Calu3 (cell line): ENCODE results near the gene ZFP91. TPM values are rescaled to one million over a fixed set of nuclear protein-coding genes. Genes with fewer than 3 reads are reported as not detected.

Experiments used
- BruUV-seq: library from RNA; stranded (reverse); fragments of 400-500 nt; replicated peaks from 2 replicates; lab custom pipeline; 2021; lab: Mats Ljungman, UMichigan
- CTCF ChIA-PET: fragments of 300-600 bp; sonication (Branson Sonifier 250); formaldehyde crosslinking; loops from one replicate; lab custom pipeline; 2022; ENCODE audit warnings: antibody characterized with exemption; lab: Charles Lee
- DNase-seq: peaks from one replicate; pipeline ENCODE4 v3.0.0; 2022
- H3K27ac Mint-ChIP-seq: one replicate; pipeline ENCODE4 v1.8.0; 2022; ENCODE audit warnings: mixed read lengths; ENCODE audit not compliant: unreplicated experiment
- H3K27me3 Mint-ChIP-seq: one replicate; pipeline ENCODE4 v1.8.0; 2022; ENCODE audit warnings: mixed read lengths; ENCODE audit not compliant: unreplicated experiment
- H3K36me3 Mint-ChIP-seq: one replicate; pipeline ENCODE4 v1.8.0; 2022; ENCODE audit warnings: mild to moderate bottlenecking, moderate library complexity, mixed read lengths; ENCODE audit not compliant: insufficient read depth, unreplicated experiment
- H3K4me1 Mint-ChIP-seq: one replicate; pipeline ENCODE4 v1.8.0; 2022; ENCODE audit warnings: mild to moderate bottlenecking, low read depth, mixed read lengths; ENCODE audit not compliant: unreplicated experiment
- H3K4me3 Mint-ChIP-seq: one replicate; pipeline ENCODE4 v1.8.0; 2022; ENCODE audit warnings: mild to moderate bottlenecking, low read depth, moderate library complexity, mixed read lengths; ENCODE audit not compliant: unreplicated experiment
- H3K9me3 Mint-ChIP-seq: one replicate; pipeline ENCODE4 v1.8.0; 2022; ENCODE audit warnings: low read depth, mixed read lengths; ENCODE audit not compliant: unreplicated experiment
- CTCF ChIP-seq: fragments of 200-600 bp; IDR thresholded peaks from one replicate; pipeline ENCODE4 v1.8.0; 2022; ENCODE audit warnings: antibody characterized with exemption; ENCODE audit not compliant: unreplicated experiment
- intact Hi-C: fragments of 100-400 bp; cut with micrococcal nuclease; formaldehyde crosslinking; loops from one replicate; pipeline ENCODE4 v1.10.0; 2022; ENCODE audit not compliant: unreplicated experiment
- total RNA-seq: library from RNA; stranded (reverse); gene quantifications from 2 replicates; pipeline ENCODE4 v1.2.3, GENCODE V29; 2022

Gene ZFP91
- total RNA-seq, 1 experiment from 2014 or later = 61.5 TPM

GRCh38 chr11:58596621-58597020, 17.8 kb downstream of the ZFP91 start:
- no peak overlapping the region for H3K27ac Mint-ChIP-seq
- peaks cover 19% of the 10 kb centered on the region for H3K36me3 Mint-ChIP-seq
- no peaks in the 10 kb centered on the region for H3K27me3 Mint-ChIP-seq
- no peak for TF ChIP-seq CTCF
- no peaks in the 10 kb centered on the region for H3K9me3 Mint-ChIP-seq
- H3K4me1 Mint-ChIP-seq = peaks cover 37% of the 10 kb centered on the region
- no TSS peak for BruUV-seq
- H3K4me3 Mint-ChIP-seq = no peak overlapping the region
- DNase-seq = no peak
- CTCF ChIA-PET = no interaction called here
- intact Hi-C loops = no loop called here

DNA sequence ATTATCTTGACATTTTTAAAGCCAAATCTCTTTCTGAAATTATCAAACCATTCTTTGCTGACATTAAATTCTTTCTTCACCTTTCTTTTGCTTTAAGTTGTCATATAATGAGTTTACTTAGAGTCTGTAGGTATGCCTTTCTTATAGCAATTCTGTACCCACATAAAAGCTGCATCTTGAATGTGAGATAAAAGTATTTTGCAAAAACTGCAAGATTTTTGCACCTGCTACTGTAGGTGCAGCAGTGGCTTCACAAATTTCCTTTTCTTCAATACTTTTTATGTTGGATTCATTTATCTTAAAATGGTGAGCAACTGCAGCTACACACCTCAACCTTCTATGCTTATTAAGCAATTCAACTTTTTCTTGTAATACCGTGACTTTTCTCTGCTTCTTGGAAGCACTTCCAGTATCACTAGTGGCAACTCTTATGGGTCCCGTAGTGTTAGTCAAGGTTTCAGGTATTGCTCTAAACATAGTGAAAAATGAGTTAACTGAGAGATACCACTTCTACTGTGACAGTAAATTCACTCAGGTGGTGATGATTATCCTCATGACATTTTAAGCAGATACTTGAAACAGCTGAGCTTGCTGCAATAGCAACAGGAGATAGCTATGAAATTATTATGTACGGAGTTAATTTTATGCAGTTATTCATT, 18.8 kb downstream of the ZFP91 start:
- BruUV-seq = no TSS peak
- intact Hi-C loops = no loop called here
- H3K4me1 Mint-ChIP-seq = peaks cover 31% of the 10 kb centered on the region
- TF ChIP-seq CTCF = no peak
- H3K9me3 Mint-ChIP-seq = no peaks in the 10 kb centered on the region
- no peak overlapping the region for H3K27ac Mint-ChIP-seq
- H3K4me3 Mint-ChIP-seq = no peak overlapping the region
- no peaks in the 10 kb centered on the region for H3K27me3 Mint-ChIP-seq
- H3K36me3 Mint-ChIP-seq = peaks cover 12% of the 10 kb centered on the region
- DNase-seq = no peak
- CTCF ChIA-PET = no interaction called here

DNA sequence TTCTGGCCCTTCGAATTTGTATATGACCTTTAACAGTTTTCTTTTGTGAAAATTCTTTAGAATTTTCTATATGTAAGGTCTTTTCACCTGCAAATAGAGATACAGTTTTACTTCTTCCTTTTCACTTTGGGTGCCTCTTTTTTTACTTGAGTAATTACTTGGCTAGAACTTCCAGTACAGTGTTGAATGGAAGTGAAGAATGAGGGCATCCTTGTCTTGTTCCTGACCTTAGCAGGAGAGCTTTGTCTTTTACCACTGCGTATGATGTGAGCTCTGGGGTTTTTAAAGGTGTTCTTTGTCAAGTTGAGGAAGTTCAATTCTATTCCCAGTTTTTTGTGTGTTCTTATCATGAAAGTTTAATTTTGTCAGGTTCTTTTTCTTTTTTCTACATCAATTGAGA, 21.6 kb downstream of the ZFP91 start:
- Mint-ChIP-seq H3K4me1 (peaks cover 18% of the 10 kb centered on the region), H3K36me3 (peaks cover 16% of the 10 kb centered on the region), H3K4me3 (no peak overlapping the region), H3K27ac (no peak overlapping the region), H3K27me3 (no peaks in the 10 kb centered on the region), H3K9me3 (no peaks in the 10 kb centered on the region)
- CTCF ChIA-PET = no interaction called here
- intact Hi-C loops = no loop called here
- DNase-seq = no peak
- BruUV-seq = no TSS peak
- no peak for TF ChIP-seq CTCF

DNA sequence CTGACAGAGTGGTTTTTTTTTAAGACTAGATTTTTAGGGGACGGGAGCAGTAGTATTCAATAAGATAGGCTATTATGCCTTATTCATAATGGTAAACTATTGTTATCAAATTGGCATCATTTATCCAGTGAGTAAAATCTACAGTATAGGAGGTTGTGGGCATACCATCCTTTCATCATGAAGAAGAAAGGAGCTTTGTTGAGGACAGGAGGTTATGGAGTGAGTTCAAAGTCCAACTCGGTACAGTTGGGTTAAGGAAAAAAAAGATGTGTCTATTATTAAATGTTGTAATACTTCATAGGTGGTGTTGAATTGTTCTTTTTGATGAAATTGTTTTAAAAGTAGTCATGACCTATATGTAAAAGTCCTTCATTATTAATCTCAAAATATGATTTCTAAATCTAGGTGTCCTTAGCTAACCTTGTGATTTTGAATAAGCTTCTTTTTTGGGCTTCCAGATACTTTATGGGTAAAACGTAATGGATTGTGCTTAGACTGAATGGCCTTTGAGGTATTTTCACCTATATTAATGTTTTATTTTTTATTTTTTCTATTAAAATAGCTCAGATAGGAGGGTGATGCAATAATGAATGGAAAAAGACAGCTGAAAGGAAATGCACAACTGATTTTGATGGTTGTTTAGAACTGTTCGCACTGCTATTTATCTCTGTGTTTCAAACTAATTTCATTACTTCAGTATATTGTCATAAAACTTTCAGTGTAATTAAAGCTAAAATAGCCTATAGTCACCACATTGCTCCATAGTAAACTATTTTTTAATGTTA, 28.3 kb downstream of the ZFP91 start:
- BruUV-seq = no TSS peak
- intact Hi-C loops = no loop called here
- Mint-ChIP-seq H3K9me3 (no peaks in the 10 kb centered on the region), H3K4me1 (peaks cover 26% of the 10 kb centered on the region), H3K36me3 (peaks cover 21% of the 10 kb centered on the region), H3K27ac (peak overlapping the region; percentile 7), H3K27me3 (no peaks in the 10 kb centered on the region), H3K4me3 (no peak overlapping the region)
- no peak for TF ChIP-seq CTCF
- DNase-seq = no peak
- CTCF ChIA-PET = interaction anchor here (0.6 to 1.6 kb wide), 3 partner anchors 39 to 1149 kb away, joined by 3 to 4 read pairs (median 4); no protein-coding TSS in a partner anchor
